ENCODE results near the gene EPDR1. TPM values are rescaled to one million over a fixed set of nuclear protein-coding genes. Genes with fewer than 3 reads are reported as not detected.

EPDR1 gene
- 46.3 TPM for total RNA-seq
- long read RNA-seq, transcript EPDR1-202 (2 exons, 638 nt) = minor isoform, 11 of 107 reads
- long read RNA-seq, transcript EPDR1-201 (3 exons, 2,599 nt) = major isoform, 78 of 107 reads
- long read RNA-seq, partial matches to known transcripts = 11 of 107 reads
- long read RNA-seq, other reads (novel, unspliced or antisense) = 6 of 107 reads

DNA sequence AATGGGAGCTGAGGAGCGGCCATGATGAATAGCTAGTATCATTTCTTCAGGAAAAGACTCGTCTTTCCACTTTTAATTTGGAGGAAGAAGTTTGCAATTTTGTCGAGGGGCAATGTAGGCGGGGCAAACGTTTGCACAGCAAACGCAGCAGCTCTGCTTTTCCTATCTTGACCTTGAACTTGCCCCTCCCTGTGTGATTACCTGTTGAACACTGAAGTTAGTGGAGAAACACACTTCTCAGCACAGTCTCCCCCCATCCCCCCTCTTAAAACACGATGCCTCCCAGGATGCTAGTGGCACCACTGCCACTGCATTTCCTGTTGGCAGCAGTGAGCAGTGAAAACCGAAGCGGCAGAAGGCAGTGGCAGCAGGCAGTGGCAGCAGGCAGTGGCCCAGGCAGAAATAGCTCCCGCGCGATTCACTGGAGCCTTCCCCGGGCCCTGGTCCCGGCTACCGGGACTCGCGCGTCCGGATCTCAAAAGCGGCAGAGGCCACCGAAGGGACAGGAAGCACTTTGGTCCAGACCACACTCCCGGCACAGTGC is at the start of gene EPDR1:
Gene EPDR1 (plus strand): TSS at position 336 of the 544 bp plus-strand sequence. CDS start 300 bp downstream, outside the sequence.
- no peak for DNase-seq (ENCODE audit: low spot score)

DNA sequence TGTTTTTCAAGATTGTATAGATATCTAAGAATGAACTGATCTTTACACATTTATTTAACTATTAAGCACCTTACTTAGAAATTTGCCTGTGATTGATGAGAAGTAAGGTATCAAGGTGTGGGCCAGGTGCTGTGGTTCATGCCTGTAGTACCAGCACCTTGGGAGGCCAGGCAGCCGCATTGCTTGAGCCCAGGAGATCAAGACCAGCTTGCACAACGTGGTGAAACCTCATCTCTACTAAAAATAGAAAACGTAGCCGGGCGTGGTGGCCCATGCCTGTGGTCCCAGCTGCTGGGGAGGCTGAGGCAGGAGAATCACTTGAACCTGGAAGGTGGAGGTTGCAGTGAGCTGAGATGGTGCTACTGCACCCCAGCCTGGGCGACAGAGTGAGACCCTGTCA is 38.4 kb upstream of the EPDR1 start:
- no peak for DNase-seq (ENCODE audit: low spot score)

DNA sequence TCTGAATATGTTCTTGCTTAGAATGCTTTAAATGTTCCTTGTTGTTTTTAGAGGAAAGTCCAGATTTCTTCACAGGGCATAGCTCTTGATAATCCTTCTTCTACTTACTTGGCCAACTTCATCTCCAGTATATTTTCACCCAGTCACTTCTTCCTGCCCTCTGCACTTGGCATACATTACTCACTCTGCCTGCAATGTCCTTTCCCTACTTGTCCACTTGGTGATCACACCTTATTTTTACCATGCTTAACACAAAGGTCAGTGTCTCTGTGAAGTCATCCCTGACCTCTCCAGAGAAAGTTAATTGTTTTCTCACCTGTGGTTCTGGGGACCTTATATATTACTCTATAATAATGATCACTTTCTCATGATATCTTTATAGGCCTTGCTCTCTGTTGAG is 27.1 kb upstream of the EPDR1 start:
- DNase-seq (ENCODE audit: low spot score) = no peak

DNA sequence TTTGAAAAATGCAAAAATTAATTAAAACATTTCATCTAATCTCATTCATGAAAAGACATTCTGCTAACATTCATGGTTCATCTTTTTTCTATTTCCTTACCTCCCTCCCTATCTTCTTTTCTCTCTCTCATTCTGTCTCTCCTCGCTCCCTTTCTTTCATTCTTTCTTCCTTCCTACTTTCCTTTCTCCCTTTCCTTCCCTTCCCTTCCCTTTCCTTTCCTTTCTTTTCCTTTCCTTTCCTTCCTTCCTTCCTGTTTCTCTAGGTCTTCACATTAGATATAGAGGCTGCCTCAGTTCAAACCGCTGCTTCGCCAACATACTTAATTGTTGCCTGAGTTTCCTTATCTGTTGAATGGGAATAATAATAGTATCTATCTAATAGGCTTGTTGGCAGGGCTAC is 25.8 kb upstream of the EPDR1 start:
- no peak for DNase-seq (ENCODE audit: low spot score)

DNA sequence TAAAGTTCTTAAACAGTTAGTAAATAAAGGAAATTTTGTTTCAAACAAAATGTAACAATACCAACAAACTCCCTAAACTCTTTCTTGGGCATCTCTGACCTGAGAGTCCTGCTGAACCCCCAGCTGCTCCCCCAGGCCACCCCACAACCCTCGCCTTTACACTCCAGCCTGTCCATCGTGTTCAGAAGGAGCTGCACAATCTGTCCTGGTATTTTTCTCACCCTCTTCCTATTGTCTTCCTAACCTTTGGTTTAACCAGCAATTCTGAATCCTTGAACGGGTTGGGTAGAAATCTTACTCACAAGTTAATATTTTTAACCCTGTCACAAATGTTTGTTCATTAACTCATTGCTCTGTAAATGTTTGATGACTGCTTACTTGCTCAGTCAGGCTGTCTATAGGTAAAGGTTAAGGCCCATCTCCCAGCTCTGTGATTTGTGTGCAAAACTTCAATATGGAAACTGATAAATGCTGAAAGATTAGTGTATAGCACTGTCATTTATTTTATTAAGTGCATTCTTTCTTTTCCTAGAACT is 20.7 kb upstream of the EPDR1 start:
- DNase-seq (ENCODE audit: low spot score) = no peak

DNA sequence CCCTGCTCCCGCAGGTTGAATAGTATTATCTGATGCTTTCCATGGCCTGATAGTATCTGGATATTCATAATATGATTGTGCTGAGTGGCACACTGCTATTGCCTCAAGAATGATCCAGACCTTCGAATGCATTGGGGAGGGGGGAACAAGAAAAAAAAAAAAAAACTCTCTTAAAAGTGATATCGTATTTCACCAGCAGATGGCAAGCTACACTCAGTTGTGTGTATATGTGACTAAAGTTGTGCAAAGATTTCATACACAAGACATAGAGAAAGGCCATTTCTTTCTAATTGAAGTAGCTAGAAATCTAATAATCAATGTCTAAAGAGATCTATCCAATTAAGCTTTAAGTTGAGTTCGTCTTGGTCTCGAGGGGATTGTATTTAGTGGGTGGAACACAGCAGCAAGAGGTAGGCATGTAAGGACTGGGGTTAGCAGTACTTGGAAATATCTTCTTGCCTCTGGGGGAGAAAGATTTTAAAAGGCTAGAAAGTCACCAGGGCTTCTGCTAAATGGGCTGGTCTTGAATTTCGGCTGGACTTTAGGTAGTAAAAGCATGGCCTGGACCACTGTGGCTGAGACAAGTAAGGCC is 19.1 kb upstream of the EPDR1 start:
- no peak for DNase-seq (ENCODE audit: low spot score)

DNA sequence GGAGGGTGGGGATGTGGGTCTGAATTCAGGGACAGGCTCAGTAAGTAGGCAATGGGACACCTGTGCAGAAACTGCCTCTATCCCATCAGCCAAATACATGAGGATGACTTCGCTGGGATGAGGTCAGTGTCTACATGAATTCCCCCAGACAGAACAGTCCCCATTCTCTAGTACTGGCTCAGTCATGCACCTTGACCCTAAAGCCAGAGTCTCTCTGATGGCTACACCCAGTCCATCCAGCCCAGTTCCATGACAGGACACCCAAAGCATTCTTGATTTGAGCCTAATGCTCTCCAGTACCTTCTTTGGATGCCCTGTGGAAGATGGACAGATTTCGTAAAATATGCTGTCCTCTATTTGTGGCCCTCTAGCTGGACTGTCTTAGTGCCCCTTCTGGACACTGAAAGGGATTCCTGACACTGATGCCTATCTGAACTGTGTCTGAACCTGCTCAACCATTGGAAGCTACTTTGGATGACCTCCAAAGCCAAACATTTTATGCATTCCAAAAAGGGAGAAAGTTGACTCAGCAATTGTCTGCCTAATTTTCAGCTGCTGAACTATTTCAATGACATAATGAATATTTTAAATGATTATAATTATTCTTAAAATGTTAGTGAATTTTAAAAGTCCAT is 18.4 kb upstream of the EPDR1 start:
- no peak for DNase-seq (ENCODE audit: low spot score)

DNA sequence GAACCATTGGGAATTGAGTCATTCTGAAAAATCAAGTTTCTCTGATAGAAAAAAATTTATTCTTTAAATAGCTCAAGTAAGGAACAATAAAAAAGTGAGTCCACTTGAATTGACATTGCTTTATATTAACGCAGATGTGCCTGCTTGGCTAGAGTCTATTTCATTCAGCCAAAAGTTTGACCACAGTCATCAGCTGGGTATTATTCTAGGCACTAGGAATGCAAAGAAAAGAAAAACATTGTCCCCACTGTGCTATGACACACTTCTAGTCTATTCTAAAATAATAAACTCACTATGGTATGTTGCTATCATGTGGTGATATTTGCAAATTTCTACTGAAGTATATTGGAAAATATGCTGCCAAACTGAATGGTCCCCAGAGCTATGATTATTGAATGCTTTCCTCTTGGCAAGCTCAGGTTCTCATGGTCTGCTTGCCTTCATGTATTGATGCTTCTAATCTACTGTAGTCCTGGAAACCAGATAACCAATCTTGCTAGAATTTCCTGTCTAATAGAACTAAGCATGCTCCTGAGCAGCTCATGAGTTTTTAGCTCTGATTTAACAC is 12.1 kb upstream of the EPDR1 start:
- no peak for DNase-seq (ENCODE audit: low spot score)

DNA sequence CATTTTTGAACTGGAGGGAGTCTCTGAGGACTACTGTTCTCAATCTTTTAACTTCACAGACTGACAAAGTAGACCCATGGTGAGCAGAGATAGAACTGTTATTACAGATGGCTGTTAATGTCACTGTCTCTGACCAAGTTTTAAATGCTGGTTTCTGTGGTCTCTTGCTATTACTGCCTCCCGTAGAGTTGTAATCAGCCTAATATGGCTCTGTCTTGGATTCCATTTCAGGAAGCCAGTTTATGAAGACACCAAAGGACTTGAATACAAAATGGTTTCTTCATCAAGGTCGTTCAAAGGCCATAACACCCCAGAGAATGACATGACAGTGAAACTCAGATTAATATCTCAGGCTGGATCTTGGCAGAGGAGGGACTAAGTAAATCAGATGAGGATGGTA is 7.7 kb upstream of the EPDR1 start:
- DNase-seq (ENCODE audit: low spot score) = no peak

DNA sequence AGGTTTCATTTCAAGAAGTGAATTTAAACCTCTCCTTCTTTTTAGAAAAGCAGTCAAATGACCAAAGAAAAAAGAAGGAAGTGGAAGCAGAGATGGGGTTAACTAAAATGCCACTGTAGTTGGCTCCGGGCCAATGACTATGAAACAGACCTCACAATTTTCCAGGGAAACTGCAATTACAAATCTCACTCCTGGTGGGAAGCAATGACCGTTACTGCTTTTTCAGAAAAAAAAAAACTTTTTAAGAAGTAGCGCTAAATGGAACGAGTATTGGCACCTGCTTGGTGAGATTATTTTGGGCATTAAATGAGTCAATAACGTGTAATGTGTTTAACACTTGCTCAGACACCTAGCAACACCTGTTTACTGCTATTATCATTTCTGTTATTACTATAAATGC is 5.0 kb upstream of the EPDR1 start:
- DNase-seq (ENCODE audit: low spot score) = no peak

DNA sequence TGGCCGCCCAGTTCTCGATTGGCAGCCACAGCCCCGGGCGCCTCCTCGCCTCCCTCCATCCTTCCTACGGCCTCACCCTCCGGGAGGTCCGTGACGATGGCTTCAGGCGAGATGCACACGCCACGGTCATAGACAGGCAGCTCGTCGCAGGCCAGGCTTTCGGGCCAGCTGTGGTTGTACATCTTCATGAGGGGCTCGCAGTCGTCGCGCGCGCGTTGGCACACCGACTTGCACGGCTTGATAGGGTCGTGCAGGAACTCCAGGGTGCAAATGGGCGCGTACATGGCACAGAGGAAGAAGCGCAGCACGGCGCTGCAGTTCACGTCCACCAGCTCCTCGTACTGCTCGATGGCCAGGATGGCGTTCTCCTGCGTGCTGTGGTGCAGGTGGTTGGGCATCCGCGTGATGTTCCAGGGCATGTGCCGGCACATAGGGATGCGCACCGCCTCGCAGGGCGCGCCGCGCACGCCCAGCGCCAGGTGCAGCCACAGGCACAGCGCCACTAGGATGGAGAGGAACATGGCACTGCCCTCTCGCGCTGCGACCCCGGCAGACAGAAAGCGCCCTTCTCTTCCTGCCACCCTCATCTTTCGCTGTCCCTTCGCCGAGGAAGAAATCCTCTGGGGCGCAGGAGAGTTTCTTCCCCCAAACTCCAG is 4.3 kb upstream of the EPDR1 start:
- DNase-seq (ENCODE audit: low spot score) = no peak

DNA sequence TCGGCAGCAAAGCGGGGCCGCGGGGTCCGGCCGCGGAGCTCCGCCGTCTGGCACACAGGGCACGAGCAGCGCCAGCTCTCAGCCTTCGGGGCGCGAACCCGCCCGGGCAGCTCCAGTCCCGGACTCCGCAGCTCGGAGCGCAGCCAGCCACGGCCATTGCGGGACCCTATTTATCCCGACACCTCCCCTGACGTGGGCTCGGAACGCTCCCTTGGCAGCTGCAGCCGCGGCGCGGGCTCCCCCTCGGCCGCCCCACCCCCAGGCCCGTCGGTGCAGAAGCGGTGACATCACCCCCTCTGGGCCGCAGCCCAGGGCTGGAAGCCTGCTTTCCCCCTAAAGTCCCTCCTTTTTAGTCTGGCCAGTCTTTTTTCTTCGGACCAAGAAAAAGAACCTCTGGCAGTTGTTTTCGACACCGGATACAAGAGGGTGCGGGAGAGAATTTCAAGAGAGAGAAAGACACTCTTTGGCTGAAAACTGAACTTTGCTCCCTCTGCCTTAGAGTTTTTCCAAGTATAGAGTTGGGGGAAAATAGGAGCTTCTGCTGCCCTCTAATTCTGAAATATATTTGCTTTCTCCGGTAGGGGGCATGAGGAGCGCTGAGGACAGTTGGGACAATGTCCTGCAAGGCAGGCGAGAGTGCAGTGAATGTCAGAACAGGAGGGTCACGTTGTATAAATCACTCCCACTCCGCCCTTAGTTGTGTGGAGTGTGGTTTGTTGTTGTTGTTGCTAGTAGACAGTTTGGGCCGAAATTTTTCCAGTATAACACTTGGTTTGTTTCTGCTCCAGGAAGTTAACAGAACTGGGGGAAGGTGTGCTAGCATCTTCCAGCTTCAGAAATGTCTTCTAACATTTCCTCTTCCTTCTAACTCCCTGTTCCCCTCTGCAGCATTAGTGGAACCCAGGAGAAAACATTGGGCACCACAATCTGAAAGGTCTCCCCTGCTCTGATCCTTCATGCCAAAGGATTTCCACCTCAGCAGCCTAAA is 3.5 kb upstream of the EPDR1 start, which contains the start of gene SFRP4:
Gene SFRP4 (minus strand): TSS at position 145 of the 988 bp plus-strand sequence. CDS start 280 bp downstream, outside the sequence.
- DNase-seq (ENCODE audit: low spot score) = no peak

DNA sequence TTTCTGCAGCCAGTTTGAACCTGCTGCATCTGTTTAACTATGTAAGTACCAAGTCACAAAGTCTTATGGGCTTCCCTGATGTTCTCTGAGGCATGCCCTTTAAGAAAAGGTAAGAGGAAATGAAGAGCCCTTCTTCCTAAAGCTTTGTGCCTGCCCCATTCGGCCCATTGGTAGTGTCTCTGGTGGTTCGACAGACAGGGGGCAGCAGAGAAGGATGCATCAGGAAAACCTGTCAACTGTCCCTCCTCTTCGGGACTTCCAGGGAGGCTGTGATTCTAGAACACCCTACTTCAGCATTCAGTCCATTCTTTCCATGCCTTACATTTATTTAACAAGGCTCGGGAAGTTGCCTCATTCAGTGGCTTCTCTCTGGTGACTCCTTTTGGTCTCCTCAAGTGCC is 1.9 kb upstream of the EPDR1 start:
- DNase-seq (ENCODE audit: low spot score) = no peak

DNA sequence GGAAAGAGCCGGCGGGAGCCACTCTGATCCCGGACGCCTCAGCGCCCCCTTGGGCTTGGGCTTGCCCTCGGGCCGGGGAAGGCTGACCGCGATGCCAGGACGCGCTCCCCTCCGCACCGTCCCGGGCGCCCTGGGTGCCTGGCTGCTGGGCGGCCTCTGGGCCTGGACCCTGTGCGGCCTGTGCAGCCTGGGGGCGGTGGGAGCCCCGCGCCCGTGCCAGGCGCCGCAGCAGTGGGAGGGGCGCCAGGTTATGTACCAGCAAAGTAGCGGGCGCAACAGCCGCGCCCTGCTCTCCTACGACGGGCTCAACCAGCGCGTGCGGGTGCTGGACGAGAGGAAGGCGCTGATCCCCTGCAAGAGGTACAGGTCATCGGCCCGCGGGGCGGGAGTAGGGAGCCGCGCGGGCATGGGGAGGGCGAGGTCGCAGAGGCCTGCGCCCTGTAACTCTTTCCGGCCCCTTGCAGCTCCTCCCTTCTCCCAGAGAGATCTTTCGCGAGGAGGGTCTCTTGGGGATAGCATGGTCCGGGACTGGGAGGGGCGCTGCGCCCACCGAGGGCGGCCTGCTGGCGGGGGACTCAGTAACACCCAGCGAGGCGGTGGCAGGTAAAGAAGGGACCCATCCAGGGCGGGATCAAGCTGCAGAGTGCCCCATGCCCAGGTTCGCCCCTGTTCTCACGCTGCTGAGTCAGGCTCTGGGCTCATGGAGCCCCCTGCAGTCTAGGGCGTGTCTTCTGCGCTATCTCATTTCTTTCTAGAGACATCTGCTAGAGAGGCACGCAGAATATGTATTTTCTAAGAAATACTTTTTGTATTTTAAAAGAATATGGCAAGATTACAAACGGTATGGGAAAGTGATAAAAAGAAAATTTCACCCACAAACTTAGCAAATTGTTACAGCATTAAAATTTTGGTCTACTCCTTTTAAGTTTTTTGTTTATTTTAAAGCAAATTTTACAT is 687 bp downstream of the EPDR1 start:
- peak; percentile 91 for DNase-seq (ENCODE audit: low spot score)

DNA sequence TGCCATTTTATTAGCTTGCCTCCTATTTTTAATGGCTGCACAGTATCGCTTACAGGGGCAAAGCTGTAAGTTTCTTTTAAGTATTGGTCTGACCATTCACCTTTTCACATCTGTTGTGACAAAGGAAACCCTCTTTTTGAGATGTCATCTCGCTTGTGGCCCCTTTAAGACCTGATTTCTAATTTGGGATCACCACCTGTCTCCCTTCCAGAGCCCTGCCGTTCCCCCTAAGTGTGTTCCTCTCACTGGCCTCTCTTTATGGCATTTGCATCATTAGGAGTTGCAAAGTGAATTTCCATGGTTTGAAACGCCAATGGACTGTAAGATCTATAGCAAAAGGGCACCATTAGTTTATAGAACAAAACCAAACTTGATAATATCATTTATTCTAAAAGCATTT is 1.4 kb downstream of the EPDR1 start:
- no peak for DNase-seq (ENCODE audit: low spot score)

DNA sequence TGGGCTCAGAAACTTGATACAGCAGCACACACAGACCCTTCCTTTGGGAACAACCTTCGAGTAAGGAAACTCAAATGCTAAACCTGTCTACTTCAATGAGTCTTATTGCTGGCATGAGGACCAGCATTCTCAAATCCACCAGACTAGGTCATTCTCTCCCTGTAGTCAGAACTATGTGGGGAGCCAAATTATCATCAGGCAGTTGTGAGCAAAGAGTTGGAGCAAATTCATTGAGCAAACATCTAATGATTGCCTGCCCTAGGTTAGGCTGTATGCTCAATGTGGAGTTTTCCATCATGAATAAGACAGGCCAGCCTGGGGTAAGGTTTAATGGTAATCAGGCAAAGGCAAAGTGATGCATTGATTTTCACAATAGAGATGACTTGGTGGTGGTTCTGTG is 3.6 kb downstream of the EPDR1 start:
- DNase-seq (ENCODE audit: low spot score) = no peak

DNA sequence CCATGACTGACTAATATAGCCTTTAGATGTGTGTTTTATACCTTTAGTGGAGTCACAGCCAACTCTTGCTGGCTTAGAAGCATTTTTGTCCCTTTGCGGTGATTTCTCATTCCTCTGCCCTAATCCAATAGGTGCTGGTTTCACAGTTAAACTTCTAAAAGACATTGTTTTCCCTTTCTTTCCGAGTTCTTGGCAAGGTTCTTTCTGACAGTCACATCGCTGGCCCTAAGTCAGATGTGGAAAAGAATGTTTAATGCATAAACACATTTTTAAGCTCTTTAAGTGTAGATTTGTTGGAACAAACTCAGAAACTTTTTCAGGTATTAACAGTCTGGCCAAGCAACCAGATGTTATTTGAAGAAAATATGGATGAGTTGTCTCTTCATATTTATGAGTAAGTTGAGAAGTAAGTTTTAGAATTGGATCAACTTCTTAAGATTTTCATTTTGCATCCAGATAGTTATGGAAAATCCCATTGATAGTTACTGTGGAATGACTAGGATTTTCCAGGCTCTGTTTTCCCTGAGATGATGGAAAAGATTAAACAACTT is 4.1 kb downstream of the EPDR1 start:
- DNase-seq (ENCODE audit: low spot score) = no peak

DNA sequence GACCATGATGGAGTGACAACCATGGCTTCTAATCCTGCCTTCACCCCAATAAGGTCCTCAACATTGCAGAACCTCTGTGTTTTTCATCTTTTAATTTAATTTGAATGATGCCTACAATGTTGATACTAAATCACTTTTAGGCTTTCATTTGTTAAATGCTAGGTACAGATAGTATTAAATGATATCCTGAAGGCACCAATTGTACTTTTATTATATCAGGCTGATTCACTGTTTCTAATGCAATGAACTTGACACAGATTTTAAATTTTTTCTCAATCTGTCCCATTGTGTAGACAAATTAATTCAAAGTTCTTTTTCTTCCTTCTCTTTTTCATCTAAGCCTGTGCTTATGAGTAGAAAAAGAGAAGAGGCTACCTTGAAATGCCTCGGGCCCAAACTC is 5.2 kb downstream of the EPDR1 start:
- DNase-seq (ENCODE audit: low spot score) = no peak

Data from mesenteric fat pad (tissue), 1 donor.